ENCODE data around the gene POPDC2. TPM values are rescaled to one million over a fixed set of nuclear protein-coding genes. Genes with fewer than 3 reads are reported as not detected.
"Not testable (repeated sequence)": the region's sequence is repeated elsewhere in the genome, so short reads cannot be mapped to it uniquely, and the experiment has no call there.

Gene POPDC2
- total RNA-seq: 0.07 and 0.11 TPM in 2 replicates

GRCh38 chr3:119660474-119661440 lies at the start of gene POPDC2:
Gene POPDC2 (minus strand): TSS chr3:119660589. CDS start chr3:119660423, 166 bp downstream.
- no peak for DNase-seq (ENCODE audit: low read depth, low spot score)

GRCh38 chr3:119703820-119704531 lies 43.6 kb upstream of the POPDC2 start:
- DNase-seq (ENCODE audit: low read depth, low spot score): no peak

GRCh38 chr3:119702530-119703527 lies 42.4 kb upstream of the POPDC2 start, which contains the start of gene CFAP91:
Gene CFAP91 (plus strand): TSS chr3:119703022. CDS start chr3:119703099, 77 bp downstream.
- peak; percentile 64 for DNase-seq (ENCODE audit: low read depth, low spot score)

- DNase-seq (ENCODE audit: low read depth, low spot score): no peak
Observed at GRCh38 chr3:119700920-119701734, 40.7 kb upstream of the POPDC2 start.

GRCh38 chr3:119700269-119700919 lies 40.0 kb upstream of the POPDC2 start:
- peak; percentile 24 for DNase-seq (ENCODE audit: low read depth, low spot score)

- no peak for DNase-seq (ENCODE audit: low read depth, low spot score)
Observed at GRCh38 chr3:119697394-119697793, 37.0 kb upstream of the POPDC2 start.

GRCh38 chr3:119695480-119695879 lies 35.1 kb upstream of the POPDC2 start:
- DNase-seq (ENCODE audit: low read depth, low spot score): no peak

- DNase-seq (ENCODE audit: low read depth, low spot score): no peak
Observed at GRCh38 chr3:119690043-119690656, 29.8 kb upstream of the POPDC2 start.

- DNase-seq (ENCODE audit: low read depth, low spot score): no peak
Observed at GRCh38 chr3:119683421-119683820, 23.0 kb upstream of the POPDC2 start.

GRCh38 chr3:119681279-119681678 lies 20.9 kb upstream of the POPDC2 start:
- no peak for DNase-seq (ENCODE audit: low read depth, low spot score)

GRCh38 chr3:119679874-119680273 lies 19.5 kb upstream of the POPDC2 start:
- no peak for DNase-seq (ENCODE audit: low read depth, low spot score)

- DNase-seq (ENCODE audit: low read depth, low spot score): not testable (repeated sequence)
Observed at GRCh38 chr3:119678209-119678608, 17.8 kb upstream of the POPDC2 start.

GRCh38 chr3:119677641-119677934 lies 17.2 kb upstream of the POPDC2 start:
- DNase-seq (ENCODE audit: low read depth, low spot score): no peak

- peak; percentile 77 for DNase-seq (ENCODE audit: low read depth, low spot score)
Observed at GRCh38 chr3:119676771-119677640, 16.6 kb upstream of the POPDC2 start, which contains the start of gene COX17. Gene COX17 (minus strand): TSS chr3:119677406. CDS start chr3:119677310, 96 bp downstream.

- no peak for DNase-seq (ENCODE audit: low read depth, low spot score)
Observed at GRCh38 chr3:119676020-119676419, 15.6 kb upstream of the POPDC2 start.

- DNase-seq (ENCODE audit: low read depth, low spot score): no peak
Observed at GRCh38 chr3:119675188-119675874, 14.9 kb upstream of the POPDC2 start.

- DNase-seq (ENCODE audit: low read depth, low spot score): no peak
Observed at GRCh38 chr3:119673875-119674274, 13.5 kb upstream of the POPDC2 start.

- DNase-seq (ENCODE audit: low read depth, low spot score): no peak
Observed at GRCh38 chr3:119672776-119673175, 12.4 kb upstream of the POPDC2 start.

Measured in pulmonary artery endothelial cell (primary cell).